ENCODE data around the gene UBA1. TPM values are rescaled to one million over a fixed set of nuclear protein-coding genes. Genes with fewer than 3 reads are reported as not detected.

The UBA1 gene
- total and polyA plus RNA-seq, 2 of the 13 experiments (the other 11 are each of a cell fraction or from before 2014, with no cell fraction given) = 93.3 to 129 TPM

DNA sequence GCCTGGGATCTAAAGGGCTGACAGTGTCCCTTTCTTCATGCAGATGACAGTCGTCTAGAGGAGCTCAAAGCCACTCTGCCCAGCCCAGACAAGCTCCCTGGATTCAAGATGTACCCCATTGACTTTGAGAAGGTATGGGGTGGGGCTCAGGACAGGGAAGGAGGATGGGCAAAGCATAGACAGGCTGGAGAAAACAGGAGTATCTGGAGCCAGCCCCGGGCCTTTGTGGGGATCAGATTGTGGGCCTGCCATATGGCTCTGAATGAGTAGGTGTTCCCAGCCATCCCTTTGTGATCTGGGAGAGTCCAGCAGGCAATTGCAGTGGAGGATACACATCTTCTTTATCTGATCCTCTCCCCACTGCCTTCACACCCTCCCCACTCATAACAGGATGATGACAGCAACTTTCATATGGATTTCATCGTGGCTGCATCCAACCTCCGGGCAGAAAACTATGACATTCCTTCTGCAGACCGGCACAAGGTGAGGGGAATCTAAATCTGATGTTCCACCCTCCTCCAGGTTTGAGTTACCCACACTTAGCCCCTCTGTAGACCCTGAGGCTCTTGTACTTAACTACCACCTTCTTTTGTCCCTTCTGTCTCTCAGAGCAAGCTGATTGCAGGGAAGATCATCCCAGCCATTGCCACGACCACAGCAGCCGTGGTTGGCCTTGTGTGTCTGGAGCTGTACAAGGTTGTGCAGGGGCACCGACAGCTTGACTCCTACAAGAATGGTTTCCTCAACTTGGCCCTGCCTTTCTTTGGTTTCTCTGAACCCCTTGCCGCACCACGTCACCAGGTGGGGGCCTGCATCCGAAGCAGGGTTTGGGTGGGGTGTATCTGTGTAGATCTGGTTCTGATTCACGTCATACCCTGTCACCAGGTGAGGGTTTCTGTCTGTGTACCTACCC lies 19.0 kb downstream of the UBA1 start:
- no peak for FAIRE-seq
- CTCF ChIA-PET (ENCODE audit: low intra/inter-chr PET ratio, low total read pairs) = no interaction called here
- BruUV-seq (replicated peaks) = no TSS peak
- Histone ChIP-seq H3K4me2 (ENCODE audit: low read depth, low read length) (no peak overlapping the region), H3K79me2 (ENCODE audit: insufficient read depth, low read length) (no peaks in the 10 kb centered on the region), H3K4me1 (ENCODE audit: insufficient read depth, low read length) (peaks cover 16% of the 10 kb centered on the region), H3K36me3 (replicated peaks in 1 of 2; ENCODE audit: control insufficient read depth in 1 of 2, insufficient read depth in 2 of 2, low read length in 2 of 2) (peaks cover 11 to 42% of the 10 kb centered on the region in 2 experiments; a peak in 4 of 5 replicates), H2AFZ (ENCODE audit: low read length) (no peak overlapping the region), H4K20me1 (ENCODE audit: insufficient read depth, low read length) (no peaks in the 10 kb centered on the region; the same call in 1 of the 2 replicates), H3K4me3 (replicated peaks in 1 of 3; ENCODE audit: insufficient read depth in 1 of 3, low read depth in 2 of 3, low read length in 3 of 3) (no peak overlapping the region), H3K9me3 (ENCODE audit: low read length) (no peaks in the 10 kb centered on the region), H3K27ac (ENCODE audit: extremely low read length, insufficient read depth, low read length) (no peak overlapping the region), H3K27me3 (ENCODE audit: control insufficient read depth in 1 of 2, insufficient read depth in 2 of 2, low read length in 2 of 2) (no peaks in the 10 kb centered on the region), H3K9ac (ENCODE audit: insufficient read depth, low read depth, low read length) (no peak overlapping the region)
- TF ChIP-seq, protein P1, sequence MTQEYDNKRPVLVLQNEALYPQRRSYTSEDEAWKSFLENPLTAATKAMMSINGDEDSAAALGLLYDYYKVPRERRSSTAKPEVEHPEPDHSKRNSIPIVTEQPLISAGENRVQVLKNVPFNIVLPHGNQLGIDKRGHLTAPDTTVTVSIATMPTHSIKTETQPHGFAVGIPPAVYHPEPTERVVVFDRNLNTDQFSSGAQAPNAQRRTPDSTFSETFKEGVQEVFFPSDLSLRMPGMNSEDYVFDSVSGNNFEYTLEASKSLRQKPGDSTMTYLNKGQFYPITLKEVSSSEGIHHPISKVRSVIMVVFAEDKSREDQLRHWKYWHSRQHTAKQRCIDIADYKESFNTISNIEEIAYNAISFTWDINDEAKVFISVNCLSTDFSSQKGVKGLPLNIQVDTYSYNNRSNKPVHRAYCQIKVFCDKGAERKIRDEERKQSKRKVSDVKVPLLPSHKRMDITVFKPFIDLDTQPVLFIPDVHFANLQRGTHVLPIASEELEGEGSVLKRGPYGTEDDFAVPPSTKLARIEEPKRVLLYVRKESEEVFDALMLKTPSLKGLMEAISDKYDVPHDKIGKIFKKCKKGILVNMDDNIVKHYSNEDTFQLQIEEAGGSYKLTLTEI (CRISPR knock-in tag; conservative IDR thresholded peaks at IDR 0.05) = no peak
- TF ChIP-seq ZNF317 (CRISPR knock-in tag; IDR thresholded peaks at IDR 0.05) (no peak), KDM4B (CRISPR knock-in tag; IDR thresholded peaks at IDR 0.05) (no peak), ZNF720 (CRISPR knock-in tag; IDR thresholded peaks at IDR 0.05) (no peak), ZKSCAN5 (CRISPR knock-in tag; IDR thresholded peaks at IDR 0.05) (no peak), NAIF1 (CRISPR knock-in tag; IDR thresholded peaks at IDR 0.05; ENCODE audit: borderline replicate concordance) (no peak), PCBP2 (optimal IDR thresholded peaks at IDR 0.05; ENCODE audit: low read depth, low read length, poor library complexity, severe bottlenecking) (no peak), DR1 (CRISPR knock-in tag; IDR thresholded peaks at IDR 0.05) (no peak), HNRNPUL1 (IDR thresholded peaks at IDR 0.05; ENCODE audit: low read depth, low read length) (no peak), TRIM24 (CRISPR knock-in tag; IDR thresholded peaks at IDR 0.05) (no peak)
- TF ChIP-seq, protein P2, sequence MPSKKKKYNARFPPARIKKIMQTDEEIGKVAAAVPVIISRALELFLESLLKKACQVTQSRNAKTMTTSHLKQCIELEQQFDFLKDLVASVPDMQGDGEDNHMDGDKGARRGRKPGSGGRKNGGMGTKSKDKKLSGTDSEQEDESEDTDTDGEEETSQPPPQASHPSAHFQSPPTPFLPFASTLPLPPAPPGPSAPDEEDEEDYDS (CRISPR knock-in tag; IDR thresholded peaks at IDR 0.05) = no peak
- TF ChIP-seq, protein P3, sequence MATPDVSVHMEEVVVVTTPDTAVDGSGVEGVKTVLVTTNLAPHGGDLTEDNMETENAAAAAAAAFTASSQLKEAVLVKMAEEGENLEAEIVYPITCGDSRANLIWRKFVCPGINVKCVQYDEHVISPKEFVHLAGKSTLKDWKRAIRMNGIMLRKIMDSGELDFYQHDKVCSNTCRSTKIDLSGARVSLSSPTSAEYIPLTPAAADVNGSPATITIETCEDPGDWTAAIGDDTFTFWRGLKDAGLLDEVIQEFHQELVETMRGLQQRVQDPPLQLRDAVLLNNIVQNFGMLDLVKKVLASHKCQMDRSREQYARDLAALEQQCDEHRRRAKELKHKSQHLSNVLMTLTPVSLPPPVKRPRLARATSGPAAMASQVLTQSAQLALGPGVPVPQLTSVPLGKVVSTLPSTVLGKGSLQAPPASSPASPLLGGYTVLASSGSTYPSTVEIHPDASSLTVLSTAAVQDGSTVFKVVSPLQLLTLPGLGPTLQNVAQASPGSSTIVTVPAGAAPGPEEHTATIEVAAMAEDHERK (CRISPR knock-in tag; IDR thresholded peaks at IDR 0.05; ENCODE audit: low read depth) = no peak
- intact Hi-C loops (cut with micrococcal nuclease; ENCODE audit: unreplicated experiment) = no loop called here
- WGBS (ENCODE audit: low lambda C conversion rate) = 96% methylated on average over 12 of the region's 12 CpGs
- no peak for DNase-seq (ENCODE audit: low spot score)
- in situ Hi-C loops (cut with HindIII; ENCODE audit: extremely low pct_ligation_motif_present, low pct_unique_long_range_greater_than_20kb) = no loop called here
- ATAC-seq = no peak
- POLR2A ChIA-PET = no interaction called here
